ENCODE data around the gene GPR149.

The GPR149 gene

GRCh38 chr3:154384479-154384878, 45.5 kb downstream of the GPR149 start:
- no peaks in the 10 kb centered on the region for H3K9me3 Mint-ChIP-seq
- H3K27me3 Mint-ChIP-seq, result peaks cover 20% of the 10 kb centered on the region
- H3K4me3 Mint-ChIP-seq, result no peak overlapping the region
- no peaks in the 10 kb centered on the region for H3K4me1 Mint-ChIP-seq (ENCODE audit: low read depth)
- H3K36me3 Mint-ChIP-seq (ENCODE audit: low read depth), result no peaks in the 10 kb centered on the region
- no peak overlapping the region for H3K27ac Mint-ChIP-seq

GRCh38 chr3:154378311-154378710, 51.7 kb downstream of the GPR149 start:
- Mint-ChIP-seq H3K9me3 (no peaks in the 10 kb centered on the region), H3K36me3 (ENCODE audit: low read depth) (no peaks in the 10 kb centered on the region), H3K27me3 (no peaks in the 10 kb centered on the region), H3K4me3 (no peak overlapping the region), H3K4me1 (ENCODE audit: low read depth) (no peaks in the 10 kb centered on the region), H3K27ac (no peak overlapping the region)

- Mint-ChIP-seq H3K9me3 (peaks cover 3% of the 10 kb centered on the region), H3K36me3 (ENCODE audit: low read depth) (no peaks in the 10 kb centered on the region), H3K4me3 (no peak overlapping the region), H3K27me3 (peaks cover 8% of the 10 kb centered on the region), H3K4me1 (ENCODE audit: low read depth) (no peaks in the 10 kb centered on the region), H3K27ac (no peak overlapping the region)
Observed at GRCh38 chr3:154367221-154367620, 62.8 kb downstream of the GPR149 start.

- H3K4me3 Mint-ChIP-seq, result no peak overlapping the region
- peaks cover 3% of the 10 kb centered on the region for H3K9me3 Mint-ChIP-seq
- H3K27me3 Mint-ChIP-seq, result peaks cover 12% of the 10 kb centered on the region
- no peak overlapping the region for H3K27ac Mint-ChIP-seq
- no peaks in the 10 kb centered on the region for H3K4me1 Mint-ChIP-seq (ENCODE audit: low read depth)
- H3K36me3 Mint-ChIP-seq (ENCODE audit: low read depth), result no peaks in the 10 kb centered on the region
Observed at GRCh38 chr3:154364849-154365248, 65.1 kb downstream of the GPR149 start.

GRCh38 chr3:154361099-154361498, 68.9 kb downstream of the GPR149 start:
- Mint-ChIP-seq H3K4me1 (ENCODE audit: low read depth) (no peaks in the 10 kb centered on the region), H3K27me3 (peaks cover 14% of the 10 kb centered on the region), H3K4me3 (no peak overlapping the region), H3K27ac (no peak overlapping the region), H3K36me3 (ENCODE audit: low read depth) (no peaks in the 10 kb centered on the region), H3K9me3 (no peaks in the 10 kb centered on the region)

GRCh38 chr3:154356009-154356408, 74.0 kb downstream of the GPR149 start:
- Mint-ChIP-seq H3K4me3 (no peak overlapping the region), H3K36me3 (ENCODE audit: low read depth) (no peaks in the 10 kb centered on the region), H3K27ac (no peak overlapping the region), H3K4me1 (ENCODE audit: low read depth) (no peaks in the 10 kb centered on the region), H3K9me3 (no peaks in the 10 kb centered on the region), H3K27me3 (peaks cover 10% of the 10 kb centered on the region)

GRCh38 chr3:154349223-154349622, 80.8 kb downstream of the GPR149 start:
- Mint-ChIP-seq H3K4me1 (ENCODE audit: low read depth) (no peaks in the 10 kb centered on the region), H3K36me3 (ENCODE audit: low read depth) (no peaks in the 10 kb centered on the region), H3K27me3 (peaks cover 35% of the 10 kb centered on the region), H3K27ac (no peak overlapping the region), H3K9me3 (no peaks in the 10 kb centered on the region), H3K4me3 (no peak overlapping the region)

GRCh38 chr3:154345422-154346122, 84.4 kb downstream of the GPR149 start:
- Mint-ChIP-seq H3K36me3 (ENCODE audit: low read depth) (no peaks in the 10 kb centered on the region), H3K9me3 (no peaks in the 10 kb centered on the region), H3K4me3 (no peak overlapping the region), H3K27me3 (peaks cover 39% of the 10 kb centered on the region), H3K27ac (no peak overlapping the region), H3K4me1 (ENCODE audit: low read depth) (no peaks in the 10 kb centered on the region)

GRCh38 chr3:154338570-154338969, 91.4 kb downstream of the GPR149 start:
- no peaks in the 10 kb centered on the region for H3K9me3 Mint-ChIP-seq
- no peaks in the 10 kb centered on the region for H3K4me1 Mint-ChIP-seq (ENCODE audit: low read depth)
- no peak overlapping the region for H3K4me3 Mint-ChIP-seq
- peaks cover 24% of the 10 kb centered on the region for H3K27me3 Mint-ChIP-seq
- H3K27ac Mint-ChIP-seq, result no peak overlapping the region
- H3K36me3 Mint-ChIP-seq (ENCODE audit: low read depth), result no peaks in the 10 kb centered on the region

GRCh38 chr3:154338008-154338407, 92.0 kb downstream of the GPR149 start:
- Mint-ChIP-seq H3K9me3 (no peaks in the 10 kb centered on the region), H3K4me1 (ENCODE audit: low read depth) (no peaks in the 10 kb centered on the region), H3K27me3 (peaks cover 19% of the 10 kb centered on the region), H3K27ac (no peak overlapping the region), H3K4me3 (no peak overlapping the region), H3K36me3 (ENCODE audit: low read depth) (no peaks in the 10 kb centered on the region)

GRCh38 chr3:154334973-154335420, 95.0 kb downstream of the GPR149 start:
- Mint-ChIP-seq H3K36me3 (ENCODE audit: low read depth) (no peaks in the 10 kb centered on the region), H3K27me3 (peaks cover 10% of the 10 kb centered on the region), H3K4me3 (no peak overlapping the region), H3K27ac (no peak overlapping the region), H3K4me1 (ENCODE audit: low read depth) (no peaks in the 10 kb centered on the region), H3K9me3 (no peaks in the 10 kb centered on the region)

GRCh38 chr3:154327871-154328270, 102.1 kb downstream of the GPR149 start:
- Mint-ChIP-seq H3K4me3 (no peak overlapping the region), H3K27ac (no peak overlapping the region), H3K36me3 (ENCODE audit: low read depth) (no peaks in the 10 kb centered on the region)

GRCh38 chr3:154324919-154325318, 105.1 kb downstream of the GPR149 start:
- peak overlapping the region; percentile 97 for H3K27ac Mint-ChIP-seq
- H3K9me3 Mint-ChIP-seq, result no peaks in the 10 kb centered on the region
- H3K4me1 Mint-ChIP-seq (ENCODE audit: low read depth), result peaks cover 28% of the 10 kb centered on the region
- H3K36me3 Mint-ChIP-seq (ENCODE audit: low read depth), result peaks cover 13% of the 10 kb centered on the region
- H3K27me3 Mint-ChIP-seq, result peaks cover 4% of the 10 kb centered on the region
- no peak overlapping the region for H3K4me3 Mint-ChIP-seq

More at GRCh38 chr3:154327871-154328270, 102.1 kb downstream of the GPR149 start:
- H3K9me3 Mint-ChIP-seq, result no peaks in the 10 kb centered on the region
- H3K27me3 Mint-ChIP-seq, result peaks cover 4% of the 10 kb centered on the region
- peaks cover 14% of the 10 kb centered on the region for H3K4me1 Mint-ChIP-seq (ENCODE audit: low read depth)

GRCh38 chr3:154323891-154324738, 105.9 kb downstream of the GPR149 start, which contains the start of gene DHX36:
Gene DHX36, minus strand, starts transcription at chr3:154324487. Its CDS starts 71 bp downstream, at chr3:154324416.
- Mint-ChIP-seq H3K27me3 (peaks cover 4% of the 10 kb centered on the region), H3K9me3 (no peaks in the 10 kb centered on the region), H3K27ac (peak within 1 kb of the TSS; percentile 97), H3K36me3 (ENCODE audit: low read depth) (peaks cover 13% of the 10 kb centered on the region), H3K4me1 (ENCODE audit: low read depth) (peaks cover 28% of the 10 kb centered on the region), H3K4me3 (peak within 1 kb of the TSS; percentile 27)

Data from stimulated activated naive CD8-positive, alpha-beta T cell treated with anti-CD3 and anti-CD28 coated beads, Interleukin-15, Interleukin-2, amounts not matched to agents 100 ng/mL and 50 ng/mL, for 24 hours (primary cell).